OCI-LY7 (cell line): ENCODE results near the gene PGGT1B.

Experiments used
- EZH2phosphoT487 ChIP-seq: fragments of 200-600 bp; sonication (generic); IDR thresholded peaks from 2 replicates; pipeline ENCODE4 v1.6.1; 2018; ENCODE audit warnings: low read depth, borderline replicate concordance, mild to moderate bottlenecking, mixed run types, antibody characterized with exemption, low read length, moderate library complexity, mixed read lengths
- TF ChIP-seq, protein P1 (sequence below): fragments of 200-600 bp; sonication (generic); conservative IDR thresholded peaks from 2 replicates; pipeline ENCODE4 v1.5.1; 2014; ENCODE audit warnings: mild to moderate bottlenecking, antibody characterized with exemption, low read length, moderate library complexity, mixed read lengths

DNA sequence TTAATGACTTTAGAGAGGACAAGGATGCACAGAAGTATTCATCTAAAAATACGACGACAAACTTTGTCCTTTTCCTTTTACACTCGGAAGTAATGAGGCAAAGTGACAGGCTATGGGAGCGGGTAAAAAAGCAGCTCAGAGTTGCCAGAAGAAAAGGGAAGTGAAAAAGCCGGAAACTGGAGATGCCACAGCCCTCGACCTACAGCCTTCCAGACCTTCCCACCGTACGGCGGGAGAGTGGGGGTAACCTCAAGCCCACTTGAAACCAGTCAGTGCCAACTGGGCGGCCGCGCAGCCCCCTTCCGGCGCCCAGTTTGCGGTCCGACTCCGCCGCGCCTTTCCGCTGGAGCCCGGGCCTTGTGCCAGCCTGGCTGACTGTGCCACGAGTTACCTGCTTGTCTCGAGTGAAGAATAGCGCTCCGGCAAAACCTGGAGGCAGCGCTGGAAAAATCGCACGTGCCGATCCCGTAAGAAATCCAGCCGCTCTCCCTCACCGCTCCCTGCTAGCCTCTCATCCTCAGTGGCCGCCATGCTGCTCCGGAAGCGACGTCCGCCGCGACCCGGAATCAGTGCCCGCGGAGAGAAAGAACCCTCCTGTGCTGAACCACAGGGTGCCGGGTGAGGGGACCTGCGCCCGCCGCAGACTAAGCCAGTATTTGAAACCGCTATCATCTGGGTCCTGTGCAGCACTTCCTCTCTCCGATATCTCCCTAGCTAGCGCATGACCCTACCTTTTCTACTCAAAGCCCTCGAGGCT, at the start of gene PGGT1B:
- TF ChIP-seq, protein P1, sequence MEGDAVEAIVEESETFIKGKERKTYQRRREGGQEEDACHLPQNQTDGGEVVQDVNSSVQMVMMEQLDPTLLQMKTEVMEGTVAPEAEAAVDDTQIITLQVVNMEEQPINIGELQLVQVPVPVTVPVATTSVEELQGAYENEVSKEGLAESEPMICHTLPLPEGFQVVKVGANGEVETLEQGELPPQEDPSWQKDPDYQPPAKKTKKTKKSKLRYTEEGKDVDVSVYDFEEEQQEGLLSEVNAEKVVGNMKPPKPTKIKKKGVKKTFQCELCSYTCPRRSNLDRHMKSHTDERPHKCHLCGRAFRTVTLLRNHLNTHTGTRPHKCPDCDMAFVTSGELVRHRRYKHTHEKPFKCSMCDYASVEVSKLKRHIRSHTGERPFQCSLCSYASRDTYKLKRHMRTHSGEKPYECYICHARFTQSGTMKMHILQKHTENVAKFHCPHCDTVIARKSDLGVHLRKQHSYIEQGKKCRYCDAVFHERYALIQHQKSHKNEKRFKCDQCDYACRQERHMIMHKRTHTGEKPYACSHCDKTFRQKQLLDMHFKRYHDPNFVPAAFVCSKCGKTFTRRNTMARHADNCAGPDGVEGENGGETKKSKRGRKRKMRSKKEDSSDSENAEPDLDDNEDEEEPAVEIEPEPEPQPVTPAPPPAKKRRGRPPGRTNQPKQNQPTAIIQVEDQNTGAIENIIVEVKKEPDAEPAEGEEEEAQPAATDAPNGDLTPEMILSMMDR, result no peak
- no peak for TF ChIP-seq EZH2phosphoT487
